Measurements from ENCODE around the gene ZC3HAV1.
"Not testable (repeated sequence)": the region's sequence is repeated elsewhere in the genome, so short reads cannot be mapped to it uniquely, and the experiment has no call there.

ZC3HAV1 gene

DNA sequence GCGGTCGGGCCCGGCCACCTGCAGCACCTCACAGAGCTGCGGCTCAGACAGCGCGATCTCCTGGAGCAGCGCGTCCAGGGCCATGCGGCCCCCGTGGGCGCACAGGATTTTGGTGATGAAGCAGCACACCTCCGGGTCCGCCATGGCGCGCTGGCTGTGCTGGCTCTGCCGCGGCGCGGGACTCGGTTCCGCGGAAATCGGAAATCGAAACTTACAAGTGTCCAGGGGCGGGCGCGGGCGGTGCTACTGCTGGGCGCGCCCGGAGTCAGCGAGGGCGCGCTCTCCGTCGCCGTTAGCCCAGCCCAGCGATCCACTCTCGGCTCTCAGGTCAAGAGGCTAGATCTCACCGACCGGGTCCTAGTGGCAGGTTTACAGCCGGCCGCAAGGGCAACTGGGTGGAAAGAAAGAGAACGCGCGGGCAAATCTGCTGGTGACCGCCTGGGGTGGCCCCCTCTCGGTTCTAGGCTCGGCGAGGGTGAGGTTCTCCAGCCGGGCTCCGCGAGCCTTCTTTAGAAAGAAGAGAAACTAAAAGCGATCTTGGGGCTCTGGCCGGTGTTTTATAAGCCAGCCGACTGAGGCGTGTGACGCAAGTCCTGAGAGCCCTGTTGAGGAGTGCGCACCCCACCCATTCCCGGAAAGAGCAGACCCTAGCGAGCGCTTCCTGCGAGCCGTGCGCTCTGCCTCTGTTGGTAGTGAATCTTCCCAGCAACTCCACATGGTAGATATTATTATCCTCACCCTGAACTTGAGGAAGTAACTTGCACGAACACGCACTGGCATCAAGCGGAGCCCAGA, at the start of gene ZC3HAV1:
Gene ZC3HAV1 (minus strand): TSS at position 533 of the 795 bp plus-strand sequence. CDS start 389 bp downstream, at position 144.
- peak; percentile 87 for DNase-seq (ENCODE audit: low spot score)

DNA sequence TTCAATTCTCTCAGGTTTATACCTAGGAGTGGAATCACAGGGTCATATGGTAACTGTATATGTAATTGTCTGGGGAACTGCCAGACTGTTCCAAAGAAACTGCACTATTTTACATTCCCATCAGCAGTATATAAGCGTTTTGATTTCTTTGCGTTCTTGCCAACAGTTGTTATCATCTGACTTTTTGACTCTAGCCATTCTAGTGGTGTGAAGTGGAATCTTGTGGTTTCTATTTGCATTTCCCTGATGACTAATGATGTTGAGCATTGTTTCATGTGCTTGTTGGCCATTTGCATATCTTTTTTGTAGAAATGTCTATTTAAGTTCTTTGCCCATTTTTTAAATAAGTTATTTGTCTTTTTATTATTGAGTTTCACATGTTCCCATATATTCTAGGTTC, 44.3 kb upstream of the ZC3HAV1 start:
- DNase-seq (ENCODE audit: low spot score) = no peak

DNA sequence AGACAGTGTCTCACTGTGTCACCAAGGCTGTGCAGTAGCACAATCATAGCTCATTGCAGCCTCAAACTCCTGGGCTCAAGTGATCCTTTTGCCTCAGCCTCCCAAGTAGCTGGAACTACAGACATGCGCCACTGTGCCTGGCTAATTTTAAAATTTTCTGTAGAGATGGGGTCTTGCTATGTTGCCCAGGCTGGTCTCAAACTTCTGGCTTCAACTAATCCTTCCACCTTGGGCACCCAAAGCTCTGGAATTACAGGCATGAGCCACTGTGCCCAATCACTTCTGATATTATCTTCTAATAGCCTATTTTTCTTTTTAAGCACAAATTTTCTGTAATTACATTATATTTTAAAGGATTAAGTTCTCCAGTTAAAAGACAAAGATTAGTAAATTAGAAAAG, 42.6 kb upstream of the ZC3HAV1 start:
- no peak for DNase-seq (ENCODE audit: low spot score)

DNA sequence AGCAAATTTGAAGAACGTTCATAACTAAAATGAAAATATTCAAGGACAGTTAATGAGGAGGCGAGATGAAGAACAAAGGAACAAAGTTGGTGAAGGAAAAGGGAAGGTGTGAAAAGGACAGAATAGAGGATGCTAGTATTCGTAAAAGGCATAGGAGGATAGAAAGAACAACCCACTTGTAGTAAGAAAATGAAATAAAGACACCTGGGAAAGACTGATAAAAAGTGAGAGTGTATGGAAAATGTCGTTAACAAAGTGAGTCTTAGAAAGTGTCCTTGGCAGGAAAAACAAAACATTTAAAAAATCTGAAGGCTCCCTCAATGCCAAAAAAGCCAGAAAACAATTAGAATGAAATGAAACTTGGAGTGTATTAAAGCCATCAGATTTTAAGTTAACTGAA, 29.6 kb upstream of the ZC3HAV1 start:
- no peak for DNase-seq (ENCODE audit: low spot score)

DNA sequence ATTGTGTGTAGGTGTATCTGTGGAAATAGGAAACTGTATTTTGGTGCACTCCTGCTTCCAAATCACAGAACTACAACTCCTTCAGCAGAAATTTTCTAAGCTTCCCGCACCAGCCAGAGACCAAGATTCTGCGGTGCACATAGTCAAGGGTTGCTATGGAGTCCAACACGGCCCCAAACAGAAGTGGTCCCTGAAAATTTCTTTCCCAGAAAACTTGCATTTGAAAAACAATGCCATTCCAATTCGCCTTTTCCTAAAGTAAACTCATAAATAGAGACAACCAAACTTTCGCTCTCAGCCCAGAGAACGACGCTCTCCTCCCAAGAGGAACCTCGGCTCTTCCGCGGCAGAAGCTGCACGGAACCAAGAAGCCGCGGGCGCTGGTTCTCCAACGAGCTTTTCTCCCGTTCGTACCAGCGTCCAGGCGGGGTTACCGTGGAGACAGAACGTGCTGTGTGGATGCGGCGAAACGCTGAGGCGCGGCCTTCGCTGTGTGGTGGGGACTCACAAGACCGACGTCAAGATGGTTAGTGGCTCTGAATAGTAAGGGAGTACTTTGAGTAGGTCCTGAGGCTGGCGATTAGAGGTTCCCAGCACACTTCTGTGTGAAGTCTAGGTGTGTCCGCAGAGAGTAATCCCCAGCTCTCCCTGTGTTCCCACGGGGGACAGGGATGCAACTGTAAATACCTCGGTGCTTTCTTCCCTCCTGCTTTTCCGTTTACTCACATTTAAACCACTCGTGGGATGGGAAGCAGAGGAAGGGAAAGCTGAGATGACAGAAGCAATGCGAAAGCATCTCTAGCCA, 24.0 kb upstream of the ZC3HAV1 start:
- DNase-seq (ENCODE audit: low spot score) = peak; percentile 91

DNA sequence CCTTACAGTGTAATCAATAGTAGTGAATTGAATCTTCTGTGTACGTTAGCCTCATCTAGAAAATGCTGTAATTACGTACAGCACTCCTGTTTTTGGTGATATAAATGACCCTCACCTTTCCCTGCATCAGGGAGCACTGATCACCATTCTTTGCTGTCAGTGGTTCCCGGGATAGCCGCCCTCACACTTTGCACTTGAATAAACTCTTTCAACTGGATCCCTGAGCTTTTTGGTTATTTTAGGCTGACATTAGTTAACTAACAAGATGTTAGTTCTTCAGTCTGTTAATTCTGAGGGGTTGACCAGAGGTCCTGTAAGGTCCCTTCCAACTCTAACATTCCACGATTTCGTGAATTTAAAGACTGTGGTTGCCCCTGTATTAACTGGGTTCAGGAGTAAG, 23.4 kb upstream of the ZC3HAV1 start:
- no peak for DNase-seq (ENCODE audit: low spot score)

DNA sequence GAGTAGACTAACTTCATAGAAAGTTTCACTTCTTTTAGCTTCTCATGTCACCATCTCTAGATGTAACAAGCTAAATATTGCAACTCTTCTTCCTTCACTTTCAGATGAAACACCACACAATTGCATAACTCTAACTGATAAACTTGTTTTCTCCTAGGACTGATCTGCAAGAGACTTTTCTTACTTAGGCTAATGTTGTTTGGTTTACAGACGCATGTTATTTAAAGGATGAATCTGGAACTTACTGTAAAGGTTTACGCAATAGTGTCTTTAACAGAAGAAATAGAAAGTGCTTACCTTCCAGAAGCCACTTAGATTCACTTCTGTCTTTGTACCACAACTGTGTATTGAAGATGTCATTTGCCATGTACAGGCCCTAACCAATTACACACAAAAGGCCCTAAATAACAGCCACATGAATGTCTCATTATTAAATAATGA, 22.1 kb upstream of the ZC3HAV1 start:
- DNase-seq (ENCODE audit: low spot score) = no peak

DNA sequence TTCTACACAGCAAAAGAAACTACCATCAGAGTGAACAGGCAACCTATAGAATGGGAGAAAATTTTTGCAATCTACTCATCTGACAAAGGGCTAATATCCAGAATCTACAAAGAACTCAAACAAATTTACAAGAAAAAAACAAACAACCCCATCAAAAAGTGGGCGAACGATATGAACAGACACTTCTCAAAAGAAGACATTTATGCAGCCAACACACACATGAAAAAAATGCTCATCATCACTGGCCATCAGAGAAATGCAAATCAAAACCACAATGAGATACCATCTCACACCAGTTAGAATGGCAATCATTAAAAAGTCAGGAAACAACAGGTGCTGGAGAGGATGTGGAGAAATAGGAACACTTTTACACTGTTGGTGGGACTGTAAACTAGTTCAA, 20.3 kb upstream of the ZC3HAV1 start:
- DNase-seq (ENCODE audit: low spot score) = not testable (repeated sequence)

DNA sequence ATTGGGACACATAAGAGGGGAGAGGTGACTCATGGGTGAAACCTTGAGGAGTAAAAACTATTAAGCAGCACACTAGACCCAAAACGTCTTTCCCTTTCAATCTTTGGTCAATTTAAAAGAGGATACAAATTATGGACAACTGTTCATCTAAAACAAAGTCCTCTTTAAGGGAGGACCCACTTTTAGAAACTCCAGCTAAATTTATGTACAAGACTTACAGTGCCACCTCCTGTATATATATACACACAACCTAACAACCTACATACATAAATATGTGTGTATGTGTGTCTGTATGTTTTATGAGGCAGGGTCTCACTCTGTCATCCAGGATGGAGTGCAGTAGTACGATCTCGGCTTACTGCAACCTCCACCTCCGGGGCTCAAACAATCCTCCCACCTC, 18.1 kb upstream of the ZC3HAV1 start:
- no peak for DNase-seq (ENCODE audit: low spot score)

DNA sequence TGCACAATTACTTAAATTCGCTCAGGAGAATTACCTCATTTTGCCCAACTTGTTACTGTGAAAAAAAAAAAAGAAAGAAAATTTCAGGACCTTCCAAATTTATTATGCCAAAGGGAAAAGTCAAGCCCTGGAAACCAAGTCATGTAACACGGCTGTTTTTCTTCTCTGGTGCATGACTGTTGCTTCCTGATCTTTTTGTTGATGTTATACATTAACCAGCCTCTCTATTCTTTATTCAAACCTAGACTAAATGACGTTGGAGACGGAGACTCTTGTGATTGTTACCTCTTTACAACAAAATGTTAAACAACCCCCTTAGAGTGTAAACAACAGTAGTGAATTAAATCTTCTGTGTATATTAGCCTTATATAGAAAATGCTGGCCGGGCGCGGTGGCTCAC, 16.1 kb upstream of the ZC3HAV1 start:
- no peak for DNase-seq (ENCODE audit: low spot score)

DNA sequence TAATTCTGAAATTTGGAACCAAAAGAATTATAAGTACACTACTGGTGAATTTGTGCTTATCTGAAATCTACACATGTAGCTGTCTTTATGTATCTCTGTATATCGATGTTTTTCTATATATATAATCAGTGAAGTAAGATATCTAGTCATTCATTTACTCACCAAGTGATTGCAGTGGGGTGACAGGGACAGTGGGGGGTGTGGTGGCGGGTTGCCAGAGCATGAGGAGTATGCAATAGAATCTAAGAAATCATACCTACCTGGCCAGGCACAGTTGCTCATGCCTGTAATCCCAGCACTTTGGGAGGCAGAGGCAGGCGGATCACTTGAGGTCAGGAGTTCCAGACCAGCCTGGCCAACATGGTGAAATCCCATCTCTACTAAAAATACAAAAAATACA, 15.5 kb upstream of the ZC3HAV1 start:
- not testable (repeated sequence) for DNase-seq (ENCODE audit: low spot score)

DNA sequence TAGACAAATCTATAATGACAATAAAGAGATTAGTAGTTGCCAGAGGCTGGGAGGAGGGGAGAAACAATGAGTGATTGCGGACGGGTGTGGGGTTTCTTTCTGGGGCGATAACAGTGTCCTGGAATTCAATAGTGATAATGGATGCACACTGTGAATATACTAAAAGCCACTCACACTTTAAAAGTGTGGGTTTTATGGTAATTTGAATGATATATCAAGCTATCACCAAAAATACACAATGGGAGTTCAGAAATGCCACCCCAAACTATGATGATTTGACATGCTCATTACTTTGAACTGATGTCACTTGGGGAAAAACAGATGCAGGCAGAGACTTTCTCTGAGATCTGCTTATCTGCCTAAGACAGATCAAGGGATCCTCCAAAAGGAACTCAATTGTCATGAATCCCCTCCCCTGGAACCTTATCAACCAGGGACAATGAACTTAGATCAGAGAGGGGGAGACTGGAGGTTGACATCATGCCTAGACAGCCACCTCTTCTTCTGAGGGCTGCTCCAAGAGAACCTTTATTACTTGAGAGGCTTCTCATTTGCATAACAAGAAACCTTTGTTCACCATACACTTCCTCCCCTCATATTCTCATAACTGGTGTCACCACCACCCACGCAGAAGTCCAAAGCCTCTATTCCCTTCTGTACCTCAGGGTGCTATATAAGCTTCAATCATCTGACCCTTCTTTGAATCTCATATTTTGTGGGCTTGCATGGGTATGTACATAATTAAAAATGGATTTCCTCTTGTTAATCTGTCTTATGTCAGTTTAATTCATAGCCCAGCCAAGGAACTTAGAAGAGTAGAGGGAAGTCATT, 14.8 kb upstream of the ZC3HAV1 start:
- DNase-seq (ENCODE audit: low spot score) = no peak

DNA sequence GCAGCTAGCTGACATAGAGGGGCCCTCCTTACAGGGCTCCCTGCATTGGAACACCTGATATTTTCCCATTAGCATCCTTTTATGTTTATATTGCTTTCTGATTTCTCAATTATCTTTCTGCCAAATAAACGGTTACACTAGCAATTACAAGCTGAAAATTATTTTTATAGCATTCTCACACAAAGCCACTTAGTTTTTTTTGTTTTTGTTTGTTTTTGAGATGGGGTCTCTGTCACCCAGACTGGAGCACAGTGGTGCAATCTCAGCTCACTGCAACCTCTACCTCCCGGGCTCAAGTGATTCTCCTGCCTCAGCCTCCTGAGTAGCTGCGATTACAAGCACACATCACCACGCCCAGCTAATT, 9.9 kb upstream of the ZC3HAV1 start:
- no peak for DNase-seq (ENCODE audit: low spot score)

DNA sequence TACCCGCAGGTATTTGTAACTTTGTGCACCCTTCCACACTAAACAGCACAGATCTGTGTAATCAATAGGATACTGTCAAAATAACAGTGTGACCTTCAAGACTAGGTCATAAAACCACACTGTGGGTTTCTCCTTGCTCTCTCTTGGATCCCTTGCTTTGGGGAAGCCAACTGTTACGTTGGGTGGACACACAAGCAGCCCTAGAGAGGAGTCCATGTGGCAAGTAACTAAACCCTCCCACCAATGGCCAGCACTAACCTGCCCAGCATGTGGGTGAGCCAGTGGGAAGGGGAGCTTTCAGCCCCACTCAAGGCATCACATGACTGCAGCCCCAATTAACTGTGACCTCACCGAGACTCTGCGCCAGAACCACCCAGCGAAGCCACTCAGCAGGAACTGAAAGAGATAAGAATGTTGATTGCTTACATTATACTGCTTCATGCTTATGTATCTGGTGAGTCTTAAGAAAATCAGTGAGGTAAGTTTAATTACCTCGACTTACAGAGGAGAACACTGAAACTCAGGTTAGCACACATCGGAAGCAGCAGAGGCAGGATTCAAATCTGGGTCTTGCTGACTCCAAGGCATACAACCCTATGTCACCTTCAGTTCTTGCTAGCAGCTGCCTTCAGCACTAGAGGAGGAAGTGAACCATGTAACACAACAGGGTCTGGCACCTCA, 9.4 kb upstream of the ZC3HAV1 start:
- DNase-seq (ENCODE audit: low spot score) = no peak

DNA sequence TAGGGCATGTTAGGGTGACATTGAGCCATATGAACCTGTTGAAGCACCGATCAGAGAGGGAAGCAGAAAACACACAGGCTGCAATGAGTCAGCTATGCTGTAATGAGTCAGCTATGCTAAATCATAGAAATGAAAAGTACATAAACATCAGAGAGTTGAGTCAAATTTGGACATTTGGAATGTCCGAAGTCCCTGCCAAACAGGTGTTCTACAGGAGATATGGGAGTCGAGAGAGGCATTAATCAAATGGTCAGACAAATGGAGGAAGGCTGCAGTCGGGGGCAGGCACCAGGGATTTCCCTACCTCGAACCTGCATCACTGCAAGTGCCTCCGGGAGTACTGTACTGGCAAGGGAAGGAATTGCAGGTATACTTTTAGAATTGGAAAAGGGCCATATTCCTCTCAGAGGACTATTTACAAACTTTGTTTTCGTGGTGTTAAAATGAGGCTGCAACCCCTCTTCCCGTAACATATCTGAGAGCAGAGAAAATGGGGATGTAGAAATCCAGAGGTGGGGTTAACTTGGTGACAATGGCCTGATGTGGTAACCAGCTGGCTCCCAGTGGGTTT, 8.8 kb upstream of the ZC3HAV1 start:
- no peak for DNase-seq (ENCODE audit: low spot score)

DNA sequence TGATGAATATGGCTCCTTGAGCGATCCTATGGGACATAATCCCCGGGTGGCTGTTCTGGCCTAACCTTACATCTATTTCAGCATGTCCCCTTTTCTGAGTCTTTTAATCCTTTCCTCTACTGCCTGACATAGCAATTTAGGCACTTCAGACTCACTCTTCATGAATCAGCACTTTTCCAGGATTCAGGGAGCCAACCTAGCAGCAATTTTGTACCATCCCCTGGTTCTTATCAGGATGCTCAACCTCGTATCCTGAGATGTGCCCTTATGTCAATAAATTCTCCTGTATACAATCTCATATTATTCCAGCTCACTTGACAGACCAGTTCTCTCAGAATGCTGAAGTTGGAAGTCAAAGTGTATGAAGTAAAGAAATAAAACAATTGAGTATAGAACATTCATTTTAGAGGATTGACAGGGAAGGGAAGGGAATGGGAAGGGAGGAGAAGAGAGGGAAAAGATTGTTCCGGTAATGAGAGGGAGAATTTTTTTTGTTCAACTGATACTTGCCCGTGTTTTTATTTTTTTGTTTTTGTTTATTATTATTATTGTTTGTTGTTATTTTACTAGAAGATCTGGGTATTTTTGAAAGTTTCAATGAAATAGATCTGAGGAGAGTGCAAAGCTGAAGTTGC, 8.2 kb upstream of the ZC3HAV1 start:
- no peak for DNase-seq (ENCODE audit: low spot score)

DNA sequence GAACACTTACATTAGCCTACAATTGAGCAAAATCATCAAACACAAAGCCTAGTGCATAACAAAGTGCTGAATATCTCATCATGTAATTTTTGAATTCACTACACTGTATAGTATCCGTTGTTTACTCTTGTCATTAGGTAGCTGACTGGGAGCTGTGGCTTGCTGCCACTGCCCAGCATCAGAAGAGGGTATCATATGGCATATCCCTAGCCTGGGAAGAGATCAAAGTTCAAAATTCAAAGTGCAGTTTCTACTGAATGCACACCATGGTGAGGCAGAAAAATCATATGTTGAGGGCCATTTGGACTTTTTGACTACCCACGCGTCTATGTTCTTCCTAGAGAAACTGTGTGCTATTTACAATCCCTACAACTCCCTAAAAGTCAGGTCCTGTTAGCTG, 7.5 kb upstream of the ZC3HAV1 start:
- DNase-seq (ENCODE audit: low spot score) = no peak

DNA sequence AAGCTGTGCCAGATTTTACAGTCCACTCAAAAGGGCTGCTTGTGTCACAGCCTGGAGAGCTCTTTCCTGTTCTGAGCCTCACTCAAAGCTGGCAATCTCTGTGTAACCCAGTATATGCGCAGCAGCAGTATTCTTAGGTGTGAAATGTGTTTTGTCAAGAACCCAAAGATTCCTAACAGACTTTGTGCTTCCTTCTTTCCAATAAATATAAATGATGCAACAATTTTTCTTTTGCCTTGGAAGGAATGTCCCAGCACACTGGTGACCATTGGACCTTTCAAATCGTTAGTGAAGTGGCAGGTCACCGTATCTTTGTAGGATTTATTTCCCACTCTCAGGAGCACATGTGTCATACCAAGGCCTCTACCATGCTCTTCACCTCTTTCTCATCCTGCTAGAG, 5.6 kb upstream of the ZC3HAV1 start:
- no peak for DNase-seq (ENCODE audit: low spot score)

DNA sequence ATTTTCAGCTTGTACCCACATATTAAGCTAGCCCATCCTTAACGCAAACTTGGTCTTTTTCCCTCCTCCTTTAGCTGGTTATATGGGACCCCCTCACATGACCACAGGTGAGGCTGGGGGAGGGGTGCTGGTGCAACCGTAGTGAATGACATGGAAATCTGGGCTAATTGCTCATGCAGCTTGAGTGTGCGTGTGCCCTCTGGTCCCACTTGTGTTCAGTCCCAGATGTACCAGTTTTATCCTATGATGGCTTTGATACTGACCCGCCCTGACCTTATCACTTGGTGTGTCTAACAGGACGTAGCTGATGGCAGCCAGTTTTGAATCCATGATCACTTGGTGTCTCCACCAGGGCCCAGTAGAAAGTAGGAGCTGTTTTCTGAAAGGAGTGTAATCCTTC, 5.1 kb upstream of the ZC3HAV1 start:
- DNase-seq (ENCODE audit: low spot score) = no peak

DNA sequence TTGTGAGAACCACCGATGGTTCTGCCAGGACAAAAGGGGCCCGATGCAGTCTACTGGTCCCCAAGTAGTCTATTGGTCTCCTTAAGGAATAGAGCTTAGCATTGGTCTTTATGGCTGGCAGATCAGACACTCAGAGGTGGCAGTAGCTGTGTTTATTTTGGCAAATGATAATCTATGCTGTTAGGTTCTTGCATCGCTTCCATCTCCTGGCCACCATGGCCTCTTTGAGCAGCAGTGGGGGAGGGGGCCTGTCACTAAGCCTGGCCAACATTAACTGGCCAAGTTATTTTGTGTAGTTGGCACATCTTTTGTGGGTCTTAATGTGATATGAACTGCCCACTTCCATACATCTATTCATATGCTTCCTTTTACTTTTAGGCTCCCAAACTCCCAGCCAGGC, 4.5 kb upstream of the ZC3HAV1 start:
- DNase-seq (ENCODE audit: low spot score) = no peak

DNA sequence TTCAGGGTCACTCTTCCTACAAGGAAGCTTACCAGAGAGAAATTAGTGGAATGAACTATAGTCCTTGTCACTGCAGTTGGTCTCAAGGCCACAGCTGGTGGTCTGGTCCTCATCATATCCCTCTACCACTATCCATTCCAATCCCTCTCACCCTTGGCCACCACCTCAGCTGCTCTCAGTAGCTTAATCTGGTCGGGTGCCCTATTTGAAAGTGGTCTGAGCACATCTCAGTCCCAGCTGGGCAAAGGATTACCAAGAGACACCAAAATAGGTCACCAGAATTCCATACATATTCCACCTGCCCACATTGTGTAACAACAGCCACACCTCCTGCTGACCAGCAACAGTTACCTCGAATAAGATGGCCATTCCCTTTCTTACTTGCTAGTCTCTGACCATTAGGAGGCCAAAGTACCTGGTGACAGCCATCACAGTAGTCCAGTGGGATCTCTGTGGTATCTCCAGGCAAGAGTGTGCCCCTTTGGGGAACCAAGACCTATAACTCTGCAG, 3.3 kb upstream of the ZC3HAV1 start:
- DNase-seq (ENCODE audit: low spot score) = no peak
